Small intestine (tissue), 7 donors: ENCODE measurements around the gene MADCAM1. TPM values are rescaled to one million over a fixed set of nuclear protein-coding genes. Genes with fewer than 3 reads are reported as not detected.

Experiments
- DNase-seq, 2 donors: peaks; one replicate each; pipeline versions ENCODE4 v3.0.0 to v3.0.0-alpha.2; 2013
- FAIRE-seq: peaks from 2 replicates; lab custom pipeline; 2012; peaks lifted over from hg19 to GRCh38; lab: Jason Lieb, UNC
- H3K27ac ChIP-seq, 3 donors: one replicate each; pipeline ENCODE4 v1.5.1; 2013; ENCODE audit warnings: low read length in 2 of 3, mild to moderate bottlenecking in 2 of 3, control low read depth in 1 of 3, inconsistent platforms in 1 of 3, low read depth in 1 of 3, moderate library complexity in 1 of 3
- H3K27me3 ChIP-seq, 3 donors: one replicate each; pipeline ENCODE4 v1.6.1; 2013; ENCODE audit warnings: low read length in 3 of 3, inconsistent platforms in 1 of 3; ENCODE audit not compliant: control insufficient read depth in 3 of 3, insufficient read depth in 3 of 3
- H3K36me3 ChIP-seq, 3 donors: one replicate each; pipeline ENCODE4 v1.6.1; 2013; ENCODE audit warnings: low read length in 3 of 3, inconsistent platforms in 1 of 3, low read depth in 1 of 3, mild to moderate bottlenecking in 1 of 3, moderate library complexity in 1 of 3; ENCODE audit not compliant: control insufficient read depth in 3 of 3, insufficient read depth in 2 of 3
- H3K4me1 ChIP-seq, 3 donors: one replicate each; pipeline ENCODE4 v1.6.1; 2013; ENCODE audit warnings: low read length in 2 of 3, inconsistent platforms in 1 of 3, low read depth in 1 of 3, mild to moderate bottlenecking in 1 of 3, moderate library complexity in 1 of 3; ENCODE audit not compliant: control insufficient read depth in 3 of 3, insufficient read depth in 2 of 3
- H3K4me3 ChIP-seq, 3 donors: one replicate each; pipeline ENCODE4 v1.5.1; 2013; ENCODE audit warnings: low read length in 3 of 3, control low read depth in 1 of 3, inconsistent platforms in 1 of 3, low read depth in 1 of 3, mild to moderate bottlenecking in 1 of 3, moderate library complexity in 1 of 3
- H3K9me3 ChIP-seq, 2 donors: one replicate each; pipeline ENCODE4 v1.6.1; 2013; ENCODE audit warnings: low read depth in 1 of 2, low read length in 1 of 2; ENCODE audit not compliant: control insufficient read depth in 2 of 2, insufficient read depth in 1 of 2
- WGBS, 3 donors: extraction: QIAGEN DNeasy Blood & Tissue Kit; methylation state at CpG; one replicate each; pipeline ENCODE4 v1.1.7; 2013; 5-methylcytosine and 5-hydroxymethylcytosine counted together
- polyA plus RNA-seq, 4 donors: library from polyadenylated mRNA; stranded (reverse) in 3 of 4; unstranded in 1 of 4; fragments of 200-250 nt in 3 of 4; fragments of 120-200 nt in 1 of 4; gene quantifications; one replicate each; pipeline versions ENCODE4 v1.2.1 to v1.2.3, GENCODE V29; 2013
- donor health status: healthy with polysubstance abuse.
- donor health status: control.
- donor health status: control.
- donor health status: Bipolar disorder and iron deficiency.
- donor health status: healthy.

The MADCAM1 gene
- polyA plus RNA-seq, 4 donors = 1.1 to 11.3 (median 6.4) TPM; not detected in 1

DNA sequence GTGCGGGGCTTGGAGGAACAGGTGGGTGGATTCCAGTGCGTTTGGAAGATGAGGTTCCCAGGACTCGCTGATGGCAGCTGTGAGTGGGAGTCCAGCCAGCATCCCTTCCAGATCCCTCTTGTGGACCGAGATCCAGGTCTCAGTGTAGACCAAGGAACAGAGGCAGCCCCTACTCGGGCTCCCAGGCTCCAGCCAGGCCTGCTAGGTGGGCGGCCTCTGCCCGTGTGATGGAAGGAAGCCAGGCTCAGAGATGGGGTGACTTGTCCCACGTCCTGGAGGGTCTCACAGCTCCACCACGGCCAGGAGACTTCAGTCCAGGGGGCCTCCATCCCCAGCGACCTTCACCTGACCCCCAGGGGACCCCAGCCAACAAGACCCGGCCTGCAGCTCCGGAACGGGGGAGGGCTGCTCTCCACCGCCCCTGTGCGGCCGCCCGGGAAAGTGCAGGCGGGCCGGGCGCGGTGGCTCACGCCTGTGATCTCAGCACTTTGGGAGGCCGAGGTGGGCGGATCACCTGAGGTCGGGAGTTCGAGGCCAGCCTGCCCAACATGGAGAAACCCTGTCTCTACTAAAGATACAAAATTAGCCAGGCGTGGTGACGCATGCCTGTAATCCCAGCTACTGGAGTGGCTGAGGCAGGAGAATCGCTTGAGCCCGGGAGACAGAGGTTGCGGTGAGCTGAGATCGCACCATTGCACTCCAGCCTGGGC, 729 bp upstream of the MADCAM1 start:
- H3K4me1 ChIP-seq = peaks cover 0 to 5% (median 0%) of the 10 kb centered on the region in 3 donors
- DNase-seq = peak in 1 of 2 donors; percentile 58
- WGBS, 3 donors = 12 to 19% (median 16%) methylated on average over 31 to 32 of the region's 32 CpGs
- H3K9me3 ChIP-seq = no peaks in the 10 kb centered on the region
- no peak for FAIRE-seq
- H3K27ac ChIP-seq = no peak overlapping the region
- H3K36me3 ChIP-seq = no peaks in the 10 kb centered on the region
- no peak overlapping the region for H3K4me3 ChIP-seq
- peaks cover 4 to 36% (median 10%) of the 10 kb centered on the region in 3 donors for H3K27me3 ChIP-seq

DNA sequence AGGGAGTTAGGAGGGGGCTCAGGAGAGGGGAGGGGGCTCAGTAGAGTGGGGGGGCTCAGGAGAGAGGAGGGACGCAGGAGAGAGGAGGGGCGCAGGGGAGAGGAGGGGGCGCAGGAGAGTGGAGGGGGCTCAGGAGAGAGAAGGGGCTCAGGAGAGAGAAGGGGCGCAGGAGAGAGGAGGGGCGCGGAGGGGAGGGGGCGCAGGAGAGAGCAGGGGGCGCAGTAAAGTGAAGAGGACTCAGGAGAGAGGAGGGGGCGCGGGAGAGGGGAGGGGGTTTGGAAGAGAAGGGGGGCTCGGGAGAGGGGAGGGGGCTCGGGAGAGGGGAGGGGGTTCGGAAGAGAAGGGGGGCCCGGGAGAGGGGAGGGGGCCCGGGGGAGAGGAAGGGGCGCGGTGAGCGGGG, 700 bp downstream of the MADCAM1 start:
- Histone ChIP-seq H3K36me3 (no peaks in the 10 kb centered on the region), H3K4me1 (peaks cover 0 to 5% (median 0%) of the 10 kb centered on the region in 3 donors), H3K27me3 (peaks cover 4 to 39% (median 10%) of the 10 kb centered on the region in 3 donors), H3K27ac (no peak overlapping the region), H3K9me3 (no peaks in the 10 kb centered on the region), H3K4me3 (no peak overlapping the region)
- WGBS, 3 donors = 5 to 11% (median 10%) methylated on average over 3 to 18 of the region's 18 CpGs
- DNase-seq = no peak
- no peak for FAIRE-seq

DNA sequence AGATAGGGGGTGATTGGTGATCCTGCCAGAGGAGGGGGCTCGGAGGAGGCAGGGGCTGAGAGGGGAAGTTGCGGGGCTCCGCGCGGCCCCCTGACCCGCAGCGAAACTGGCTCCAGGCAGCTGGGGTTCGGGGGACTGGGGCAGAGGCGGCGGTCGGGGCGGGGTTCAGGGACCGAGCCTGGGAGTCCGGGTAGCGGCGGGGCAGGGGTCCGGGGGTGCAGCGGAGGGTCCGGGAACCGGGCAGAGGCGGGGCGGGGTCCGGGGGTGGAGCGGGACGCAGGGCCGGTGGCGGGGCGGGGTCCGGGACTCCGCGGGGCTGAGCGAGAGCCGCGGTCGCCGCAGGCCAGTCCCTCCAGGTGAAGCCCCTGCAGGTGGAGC, 1.2 kb downstream of the MADCAM1 start:
- FAIRE-seq = no peak
- 0 to 6% (median 1%) methylated on average over 5 to 36 of the region's 36 CpGs for WGBS, 3 donors
- Histone ChIP-seq H3K36me3 (no peaks in the 10 kb centered on the region), H3K4me1 (peaks cover 0 to 5% (median 0%) of the 10 kb centered on the region in 3 donors), H3K9me3 (no peaks in the 10 kb centered on the region), H3K27me3 (peaks cover 4 to 39% (median 10%) of the 10 kb centered on the region in 3 donors), H3K27ac (no peak overlapping the region), H3K4me3 (peak overlapping the region in 1 of 3 donors; percentile 15)
- DNase-seq = peak in 1 of 2 donors; percentile 2

DNA sequence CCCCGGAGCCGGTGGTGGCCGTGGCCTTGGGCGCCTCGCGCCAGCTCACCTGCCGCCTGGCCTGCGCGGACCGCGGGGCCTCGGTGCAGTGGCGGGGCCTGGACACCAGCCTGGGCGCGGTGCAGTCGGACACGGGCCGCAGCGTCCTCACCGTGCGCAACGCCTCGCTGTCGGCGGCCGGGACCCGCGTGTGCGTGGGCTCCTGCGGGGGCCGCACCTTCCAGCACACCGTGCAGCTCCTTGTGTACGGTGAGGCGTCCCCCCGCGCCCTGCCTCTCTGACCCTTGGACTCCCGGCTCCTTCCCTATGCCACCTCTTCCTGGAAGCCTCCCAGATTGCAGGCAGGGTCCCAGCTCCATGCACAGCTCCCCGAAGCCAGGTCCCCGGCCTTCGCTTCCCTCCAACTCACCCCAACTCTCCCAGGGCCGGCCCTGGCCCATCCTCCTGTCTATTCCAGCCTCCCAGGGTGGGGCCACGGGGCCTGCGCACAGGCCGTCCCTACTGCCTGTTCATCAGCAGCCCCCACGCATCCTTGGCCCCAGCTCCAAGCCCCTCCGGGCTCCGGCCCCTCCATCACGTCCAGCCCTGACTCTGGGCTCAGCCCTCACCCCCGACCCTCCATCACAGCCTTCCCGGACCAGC, 1.7 kb downstream of the MADCAM1 start:
- DNase-seq = peak in 1 of 2 donors; percentile 28
- H3K27me3 ChIP-seq = peaks cover 4 to 39% (median 10%) of the 10 kb centered on the region in 3 donors
- peak overlapping the region in 1 of 3 donors; percentile 15 for H3K4me3 ChIP-seq
- H3K27ac ChIP-seq = no peak overlapping the region
- H3K9me3 ChIP-seq = no peaks in the 10 kb centered on the region
- peaks cover 0 to 5% (median 0%) of the 10 kb centered on the region in 3 donors for H3K4me1 ChIP-seq
- H3K36me3 ChIP-seq = no peaks in the 10 kb centered on the region
- FAIRE-seq = no peak
- WGBS, 3 donors = 3 to 7% (median 5%) methylated on average over 22 to 50 of the region's 50 CpGs

DNA sequence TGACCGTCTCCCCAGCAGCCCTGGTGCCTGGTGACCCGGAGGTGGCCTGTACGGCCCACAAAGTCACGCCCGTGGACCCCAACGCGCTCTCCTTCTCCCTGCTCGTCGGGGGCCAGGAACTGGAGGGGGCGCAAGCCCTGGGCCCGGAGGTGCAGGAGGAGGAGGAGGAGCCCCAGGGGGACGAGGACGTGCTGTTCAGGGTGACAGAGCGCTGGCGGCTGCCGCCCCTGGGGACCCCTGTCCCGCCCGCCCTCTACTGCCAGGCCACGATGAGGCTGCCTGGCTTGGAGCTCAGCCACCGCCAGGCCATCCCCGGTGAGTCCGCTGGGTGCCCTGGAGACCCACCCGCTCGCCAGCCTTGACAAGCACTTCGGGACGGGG, 2.2 kb downstream of the MADCAM1 start:
- no peak for DNase-seq
- FAIRE-seq = no peak
- Histone ChIP-seq H3K4me1 (peaks cover 0 to 5% (median 0%) of the 10 kb centered on the region in 3 donors), H3K27me3 (peaks cover 4 to 39% (median 10%) of the 10 kb centered on the region in 3 donors), H3K36me3 (no peaks in the 10 kb centered on the region), H3K27ac (no peak overlapping the region), H3K4me3 (no peak overlapping the region), H3K9me3 (no peaks in the 10 kb centered on the region)
- WGBS, 3 donors = 13 to 17% (median 16%) methylated on average over 19 to 26 of the region's 26 CpGs

DNA sequence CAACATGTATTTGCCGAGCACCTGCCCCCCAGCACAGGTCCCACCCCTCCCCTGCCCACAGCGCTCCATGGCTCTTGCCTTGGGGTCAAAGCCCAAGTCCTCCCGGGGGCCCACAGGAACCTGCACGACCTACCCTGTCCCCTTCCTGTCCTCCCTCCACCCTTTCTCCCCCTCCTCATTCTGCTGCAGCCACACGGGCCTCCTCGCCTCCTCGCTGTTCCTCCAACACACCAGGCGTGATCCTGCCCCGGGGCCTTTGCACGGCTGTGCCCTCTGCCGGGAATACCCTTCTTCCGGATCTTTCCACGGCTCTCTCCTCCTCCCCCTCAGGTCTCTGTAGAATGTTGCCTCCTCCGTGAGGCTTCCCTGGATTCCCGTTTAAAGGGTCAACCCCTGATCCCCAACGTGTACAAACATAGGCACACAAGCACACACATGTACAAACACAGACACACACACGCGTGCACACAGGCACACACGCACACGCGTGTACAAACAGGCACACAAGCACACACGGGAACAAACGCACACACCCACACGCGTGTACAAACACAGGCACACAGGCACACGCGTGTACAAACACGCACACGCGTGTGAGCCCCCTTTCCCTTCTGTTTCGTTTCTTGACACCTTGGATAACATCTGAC, 2.8 kb downstream of the MADCAM1 start:
- peaks cover 0 to 5% (median 0%) of the 10 kb centered on the region in 3 donors for H3K4me1 ChIP-seq
- peaks cover 4 to 39% (median 10%) of the 10 kb centered on the region in 3 donors for H3K27me3 ChIP-seq
- 68 to 75% (median 73%) methylated on average over 29 to 31 of the region's 31 CpGs for WGBS, 3 donors
- H3K36me3 ChIP-seq = no peaks in the 10 kb centered on the region
- FAIRE-seq (no peak), DNase-seq (peak in 1 of 2 donors; percentile 1)
- no peaks in the 10 kb centered on the region for H3K9me3 ChIP-seq
- no peak overlapping the region for H3K4me3 ChIP-seq
- H3K27ac ChIP-seq = no peak overlapping the region

DNA sequence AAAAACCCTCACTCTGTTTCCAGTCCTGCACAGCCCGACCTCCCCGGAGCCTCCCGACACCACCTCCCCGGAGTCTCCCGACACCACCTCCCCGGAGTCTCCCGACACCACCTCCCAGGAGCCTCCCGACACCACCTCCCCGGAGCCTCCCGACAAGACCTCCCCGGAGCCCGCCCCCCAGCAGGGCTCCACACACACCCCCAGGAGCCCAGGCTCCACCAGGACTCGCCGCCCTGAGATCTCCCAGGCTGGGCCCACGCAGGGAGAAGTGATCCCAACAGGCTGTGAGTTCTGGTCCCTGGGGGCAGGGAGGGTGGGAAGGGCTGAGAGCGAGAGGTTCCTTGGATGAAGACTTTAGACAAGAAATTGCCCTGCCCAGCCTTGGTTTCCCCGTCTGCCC, 5.4 kb downstream of the MADCAM1 start:
- Histone ChIP-seq H3K36me3 (no peaks in the 10 kb centered on the region), H3K27me3 (peaks cover 4 to 28% (median 7%) of the 10 kb centered on the region in 3 donors), H3K9me3 (no peaks in the 10 kb centered on the region), H3K4me1 (peaks cover 0 to 10% (median 0%) of the 10 kb centered on the region in 3 donors), H3K4me3 (no peak overlapping the region), H3K27ac (no peak overlapping the region)
- WGBS, 3 donors = 82 to 92% (median 83%) methylated on average over 15 to 17 of the region's 17 CpGs
- no peak for FAIRE-seq
- DNase-seq = no peak

DNA sequence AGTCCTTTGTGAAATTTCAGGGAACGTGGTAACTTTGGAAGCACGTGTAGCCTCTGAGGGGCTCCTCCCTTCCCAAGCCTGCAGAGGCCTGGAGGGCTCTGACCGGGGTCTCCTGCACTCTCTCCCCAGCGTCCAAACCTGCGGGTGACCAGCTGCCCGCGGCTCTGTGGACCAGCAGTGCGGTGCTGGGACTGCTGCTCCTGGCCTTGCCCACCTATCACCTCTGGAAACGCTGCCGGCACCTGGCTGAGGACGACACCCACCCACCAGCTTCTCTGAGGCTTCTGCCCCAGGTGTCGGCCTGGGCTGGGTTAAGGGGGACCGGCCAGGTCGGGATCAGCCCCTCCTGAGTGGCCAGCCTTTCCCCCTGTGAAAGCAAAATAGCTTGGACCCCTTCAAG, 8.3 kb downstream of the MADCAM1 start:
- peaks cover 0 to 8% (median 0%) of the 10 kb centered on the region in 3 donors for H3K27me3 ChIP-seq
- no peak overlapping the region for H3K27ac ChIP-seq
- no peaks in the 10 kb centered on the region for H3K9me3 ChIP-seq
- peaks cover 3 to 13% (median 5%) of the 10 kb centered on the region in 3 donors for H3K4me1 ChIP-seq
- H3K4me3 ChIP-seq = no peak overlapping the region
- FAIRE-seq (no peak), DNase-seq (no peak)
- H3K36me3 ChIP-seq = peaks cover 0 to 9% (median 0%) of the 10 kb centered on the region in 3 donors
- WGBS, 3 donors = 86 to 94% (median 88%) methylated on average over 10 to 14 of the region's 14 CpGs
